ENCODE data around the gene GSTA4. TPM values are rescaled to one million over a fixed set of nuclear protein-coding genes. Genes with fewer than 3 reads are reported as not detected.

The GSTA4 gene
- total and polyA plus RNA-seq, 12 donors, result 9.4 to 16.3 (median 12.0) TPM

- H3K9me3 ChIP-seq, result no peaks in the 10 kb centered on the region
- peaks cover 0 to 93% (median 25%) of the 10 kb centered on the region in 9 donors for H3K36me3 ChIP-seq
- no peak overlapping the region for H3K27ac ChIP-seq
- no peaks in the 10 kb centered on the region for H3K27me3 ChIP-seq
- intact Hi-C loops (cut with DNase I), result no loop called here
- 51 to 63% methylated on average over 5 of the region's 5 CpGs for WGBS, 2 donors
- TF ChIP-seq CTCF (IDR thresholded peaks at IDR 0.05), result no peak
- no peak overlapping the region for H3K4me3 ChIP-seq
- DNase-seq, result no peak
- ATAC-seq, result no peak
- peaks cover 0 to 14% (median 3%) of the 10 kb centered on the region in 9 donors for H3K4me1 ChIP-seq
Observed at GRCh38 chr6:53027131-53027718, 32.1 kb upstream of the GSTA4 start.

GRCh38 chr6:53026526-53026925, 31.4 kb upstream of the GSTA4 start:
- intact Hi-C loops (cut with DNase I), result no loop called here
- no peaks in the 10 kb centered on the region for H3K27me3 ChIP-seq
- TF ChIP-seq CTCF (IDR thresholded peaks at IDR 0.05), result no peak
- DNase-seq (no peak), ATAC-seq (no peak)
- no peaks in the 10 kb centered on the region for H3K9me3 ChIP-seq
- H3K4me1 ChIP-seq, result peaks cover 0 to 9% (median 0%) of the 10 kb centered on the region in 9 donors
- H3K36me3 ChIP-seq, result peaks cover 0 to 88% (median 25%) of the 10 kb centered on the region in 9 donors
- WGBS, 2 donors, result 85 to 91% methylated on average over 3 of the region's 3 CpGs
- H3K4me3 ChIP-seq, result no peak overlapping the region
- no peak overlapping the region for H3K27ac ChIP-seq

GRCh38 chr6:53023323-53023722, 28.2 kb upstream of the GSTA4 start:
- no peak overlapping the region for H3K4me3 ChIP-seq
- H3K4me1 ChIP-seq, result peaks cover 0 to 9% (median 0%) of the 10 kb centered on the region in 9 donors
- ATAC-seq (no peak), DNase-seq (no peak)
- TF ChIP-seq CTCF (IDR thresholded peaks at IDR 0.05), result no peak
- H3K9me3 ChIP-seq, result no peaks in the 10 kb centered on the region
- intact Hi-C loops (cut with DNase I), result no loop called here
- H3K27ac ChIP-seq, result no peak overlapping the region
- H3K27me3 ChIP-seq, result no peaks in the 10 kb centered on the region
- WGBS, 2 donors, result 67 to 72% methylated on average over 1 of the region's 1 CpG
- peaks cover 0 to 86% (median 18%) of the 10 kb centered on the region in 9 donors for H3K36me3 ChIP-seq

- intact Hi-C loops (cut with DNase I), result no loop called here
- Histone ChIP-seq H3K27ac (no peak overlapping the region), H3K9me3 (no peaks in the 10 kb centered on the region), H3K4me3 (no peak overlapping the region), H3K4me1 (no peaks in the 10 kb centered on the region), H3K27me3 (no peaks in the 10 kb centered on the region), H3K36me3 (peaks cover 0 to 86% (median 35%) of the 10 kb centered on the region in 9 donors)
- WGBS, 2 donors, result 59 to 66% methylated on average over 3 of the region's 3 CpGs
- DNase-seq (no peak), ATAC-seq (no peak)
- no peak for TF ChIP-seq CTCF (IDR thresholded peaks at IDR 0.05)
Observed at GRCh38 chr6:53020005-53020744, 25.1 kb upstream of the GSTA4 start.

Data from heart right ventricle (tissue), 16 donors.